ENCODE results near the gene PRKG1. TPM values are rescaled to one million over a fixed set of nuclear protein-coding genes. Genes with fewer than 3 reads are reported as not detected.
A peak's percentile ranks its signal among the peaks of the same experiment; 100 is the strongest.
"Not testable (repeated sequence)": the region's sequence is repeated elsewhere in the genome, so short reads cannot be mapped to it uniquely, and the experiment has no call there.

PRKG1 gene
- polyA plus RNA-seq, 2 donors: 0.84 to 0.87 TPM

DNA sequence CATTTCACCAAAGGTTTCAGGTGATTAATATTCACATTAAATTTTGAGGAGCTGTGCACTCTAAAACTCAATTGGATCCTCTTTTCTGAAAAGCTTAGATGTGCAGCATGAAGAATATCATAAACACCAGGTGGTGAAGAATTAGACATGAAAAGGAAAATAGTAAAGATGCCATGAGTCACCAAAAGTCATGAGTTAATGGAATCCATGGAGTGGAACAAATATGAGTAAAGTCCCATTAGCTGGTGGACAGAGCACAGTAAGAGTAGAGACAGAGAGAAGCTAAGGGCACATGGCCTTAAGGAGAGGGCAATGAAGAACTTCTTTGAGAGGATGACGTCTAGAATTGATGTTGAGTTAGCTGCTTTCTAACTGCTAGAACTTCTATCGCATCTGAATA is 353.5 kb downstream of the PRKG1 start:
- no peak overlapping the region for H3K4me3 ChIP-seq (ENCODE audit: low read depth in 1 of 2, low read length in 2 of 2)
- no peaks in the 10 kb centered on the region for H3K4me1 ChIP-seq (ENCODE audit: control insufficient read depth in 2 of 2, insufficient read depth in 2 of 2, low read length in 1 of 2)
- no peaks in the 10 kb centered on the region for H3K9me3 ChIP-seq (ENCODE audit: control insufficient read depth in 2 of 2, insufficient read depth in 1 of 2, low read depth in 1 of 2, low read length in 1 of 2)
- no peaks in the 10 kb centered on the region for H3K27me3 ChIP-seq (ENCODE audit: control insufficient read depth in 1 of 2, insufficient read depth in 2 of 2, low read length in 2 of 2)
- no peaks in the 10 kb centered on the region for H3K36me3 ChIP-seq (ENCODE audit: control insufficient read depth in 2 of 2, insufficient read depth in 2 of 2, low read length in 1 of 2)
- 90 to 94% methylated on average over 2 of the region's 2 CpGs for WGBS, 2 donors
- H3K27ac ChIP-seq (ENCODE audit: low read depth in 2 of 2, low read length in 1 of 2): no peak overlapping the region

- H3K9me3 ChIP-seq (ENCODE audit: control insufficient read depth in 2 of 2, insufficient read depth in 1 of 2, low read depth in 1 of 2, low read length in 1 of 2): no peaks in the 10 kb centered on the region
- no peak overlapping the region for H3K4me3 ChIP-seq (ENCODE audit: low read depth in 1 of 2, low read length in 2 of 2)
- H3K27me3 ChIP-seq (ENCODE audit: control insufficient read depth in 1 of 2, insufficient read depth in 2 of 2, low read length in 2 of 2): no peaks in the 10 kb centered on the region
- no peaks in the 10 kb centered on the region for H3K36me3 ChIP-seq (ENCODE audit: control insufficient read depth in 2 of 2, insufficient read depth in 2 of 2, low read length in 1 of 2)
- WGBS, 2 donors: 25 to 31% methylated on average over 1 of the region's 1 CpG
- no peaks in the 10 kb centered on the region for H3K4me1 ChIP-seq (ENCODE audit: control insufficient read depth in 2 of 2, insufficient read depth in 2 of 2, low read length in 1 of 2)
- H3K27ac ChIP-seq (ENCODE audit: low read depth in 2 of 2, low read length in 1 of 2): no peak overlapping the region
These were observed 356.2 kb downstream of the PRKG1 start for GRCh38 chr10:51430506-51430905.

DNA sequence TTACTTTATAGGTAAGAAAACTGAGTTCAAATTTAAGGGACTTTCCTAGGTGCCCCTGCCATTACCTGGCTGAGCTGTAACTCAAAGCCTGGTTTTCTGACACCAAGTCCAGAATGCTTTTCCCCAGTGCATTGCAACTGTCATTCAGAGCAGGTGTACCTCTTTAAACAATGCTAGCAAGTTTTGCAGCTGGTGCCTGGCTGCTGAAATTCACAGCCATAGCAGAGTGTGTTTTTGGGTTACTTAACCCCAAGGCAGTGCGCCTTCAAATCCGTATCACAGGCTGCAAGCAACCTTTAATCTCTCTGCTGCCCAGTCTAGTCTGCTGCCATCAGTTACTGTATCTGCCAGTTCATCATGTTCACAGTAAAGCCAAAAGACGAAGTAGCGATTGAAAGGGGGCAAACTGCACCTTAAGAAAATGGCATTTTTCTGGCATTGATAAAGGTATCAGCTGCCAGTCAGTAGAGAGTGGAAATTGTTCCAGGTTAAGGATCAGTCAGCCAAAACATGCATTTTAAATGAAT is 359.7 kb downstream of the PRKG1 start:
- no peak overlapping the region for H3K4me3 ChIP-seq (ENCODE audit: low read depth in 1 of 2, low read length in 2 of 2)
- no peaks in the 10 kb centered on the region for H3K9me3 ChIP-seq (ENCODE audit: control insufficient read depth in 2 of 2, insufficient read depth in 1 of 2, low read depth in 1 of 2, low read length in 1 of 2)
- H3K36me3 ChIP-seq (ENCODE audit: control insufficient read depth in 2 of 2, insufficient read depth in 2 of 2, low read length in 1 of 2): no peaks in the 10 kb centered on the region
- H3K27ac ChIP-seq (ENCODE audit: low read depth in 2 of 2, low read length in 1 of 2): no peak overlapping the region
- H3K27me3 ChIP-seq (ENCODE audit: control insufficient read depth in 1 of 2, insufficient read depth in 2 of 2, low read length in 2 of 2): no peaks in the 10 kb centered on the region
- no peaks in the 10 kb centered on the region for H3K4me1 ChIP-seq (ENCODE audit: control insufficient read depth in 2 of 2, insufficient read depth in 2 of 2, low read length in 1 of 2)
- 45 to 51% methylated on average over 4 of the region's 4 CpGs for WGBS, 2 donors

DNA sequence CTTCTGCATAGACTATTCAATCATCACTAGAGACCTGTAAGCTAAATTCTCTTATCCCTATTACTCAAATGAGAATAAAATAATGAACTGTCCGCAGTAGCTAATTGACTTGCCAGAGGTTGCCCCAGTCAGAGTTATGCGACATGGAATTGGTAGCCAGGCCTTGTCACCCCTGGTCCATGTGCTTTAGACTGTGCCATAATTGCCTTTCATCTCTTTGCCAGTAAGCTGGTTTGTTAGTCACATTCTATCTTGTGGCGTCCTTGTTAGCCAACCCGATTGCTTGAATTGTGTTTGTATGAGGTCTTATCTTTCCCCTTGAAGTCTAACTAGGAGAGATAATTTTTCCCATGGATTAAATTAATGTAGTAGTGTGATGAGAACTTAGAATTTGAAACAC is 362.5 kb downstream of the PRKG1 start:
- Histone ChIP-seq H3K9me3 (ENCODE audit: control insufficient read depth in 2 of 2, insufficient read depth in 1 of 2, low read depth in 1 of 2, low read length in 1 of 2) (no peaks in the 10 kb centered on the region), H3K36me3 (ENCODE audit: control insufficient read depth in 2 of 2, insufficient read depth in 2 of 2, low read length in 1 of 2) (no peaks in the 10 kb centered on the region), H3K27me3 (ENCODE audit: control insufficient read depth in 1 of 2, insufficient read depth in 2 of 2, low read length in 2 of 2) (no peaks in the 10 kb centered on the region), H3K27ac (ENCODE audit: low read depth in 2 of 2, low read length in 1 of 2) (no peak overlapping the region), H3K4me1 (ENCODE audit: control insufficient read depth in 2 of 2, insufficient read depth in 2 of 2, low read length in 1 of 2) (no peaks in the 10 kb centered on the region), H3K4me3 (ENCODE audit: low read depth in 1 of 2, low read length in 2 of 2) (no peak overlapping the region)
- WGBS, 2 donors: 86 to 95% methylated on average over 4 of the region's 4 CpGs

- WGBS, 2 donors: 74 to 82% methylated on average over 1 of the region's 1 CpG
- no peak overlapping the region for H3K27ac ChIP-seq (ENCODE audit: low read depth in 2 of 2, low read length in 1 of 2)
These were observed 365.4 kb downstream of the PRKG1 start for GRCh38 chr10:51439645-51440044.

DNA sequence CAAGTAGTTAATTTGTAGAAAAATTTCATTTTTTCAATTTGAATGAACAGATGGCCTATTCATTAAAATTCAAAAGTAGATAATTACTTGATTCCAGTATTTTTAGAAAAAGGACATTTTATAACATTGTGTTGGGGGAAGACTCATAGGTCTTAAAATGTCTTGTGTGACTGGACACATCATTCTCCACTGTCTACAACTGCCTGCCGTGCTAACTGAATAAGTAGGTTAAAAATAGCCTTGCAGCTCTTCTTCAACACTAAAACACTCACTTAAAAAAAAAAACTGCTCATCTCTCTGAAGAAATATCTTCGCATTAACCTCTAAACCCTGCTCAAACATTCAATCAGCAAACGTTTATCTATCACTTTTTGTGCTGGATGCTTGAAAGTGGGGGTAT is 371.3 kb downstream of the PRKG1 start:
- H3K36me3 ChIP-seq (ENCODE audit: control insufficient read depth in 2 of 2, insufficient read depth in 2 of 2, low read length in 1 of 2): no peaks in the 10 kb centered on the region
- H3K4me1 ChIP-seq (ENCODE audit: control insufficient read depth in 2 of 2, insufficient read depth in 2 of 2, low read length in 1 of 2): no peaks in the 10 kb centered on the region
- whole genome bisulfite sequencing, 2 donors: 68 to 69% methylated on average over 3 of the region's 3 CpGs
- H3K4me3 ChIP-seq (ENCODE audit: low read depth in 1 of 2, low read length in 2 of 2): no peak overlapping the region
- no peak overlapping the region for H3K27ac ChIP-seq (ENCODE audit: low read depth in 2 of 2, low read length in 1 of 2)
- no peaks in the 10 kb centered on the region for H3K27me3 ChIP-seq (ENCODE audit: control insufficient read depth in 1 of 2, insufficient read depth in 2 of 2, low read length in 2 of 2)
- no peaks in the 10 kb centered on the region for H3K9me3 ChIP-seq (ENCODE audit: control insufficient read depth in 2 of 2, insufficient read depth in 1 of 2, low read depth in 1 of 2, low read length in 1 of 2)

More at GRCh38 chr10:51439645-51440044, 365.4 kb downstream of the PRKG1 start:
- Histone ChIP-seq H3K27me3 (ENCODE audit: control insufficient read depth in 1 of 2, insufficient read depth in 2 of 2, low read length in 2 of 2) (no peaks in the 10 kb centered on the region), H3K9me3 (ENCODE audit: control insufficient read depth in 2 of 2, insufficient read depth in 1 of 2, low read depth in 1 of 2, low read length in 1 of 2) (no peaks in the 10 kb centered on the region), H3K36me3 (ENCODE audit: control insufficient read depth in 2 of 2, insufficient read depth in 2 of 2, low read length in 1 of 2) (no peaks in the 10 kb centered on the region), H3K4me1 (ENCODE audit: control insufficient read depth in 2 of 2, insufficient read depth in 2 of 2, low read length in 1 of 2) (no peaks in the 10 kb centered on the region), H3K4me3 (ENCODE audit: low read depth in 1 of 2, low read length in 2 of 2) (no peak overlapping the region)

DNA sequence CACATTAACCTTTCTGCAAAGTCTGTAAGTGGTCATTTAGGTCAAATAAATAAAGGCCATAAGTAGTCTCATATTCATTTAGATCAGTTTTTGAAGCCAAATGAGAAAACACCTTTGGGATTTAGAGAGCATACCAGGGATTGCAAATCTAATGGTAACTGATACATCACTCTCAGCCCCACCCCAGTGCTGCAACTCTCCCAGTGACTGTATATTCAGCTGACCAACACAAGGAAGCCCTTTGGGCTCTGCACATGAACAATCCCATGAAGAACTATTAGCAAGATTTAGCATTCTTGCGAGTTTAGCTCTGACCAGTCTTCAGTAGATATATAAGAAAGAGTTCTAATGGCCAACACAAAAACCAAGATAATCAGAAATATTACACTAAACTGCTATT is 372.8 kb downstream of the PRKG1 start:
- 90 to 95% methylated on average over 1 of the region's 1 CpG for WGBS, 2 donors
- no peaks in the 10 kb centered on the region for H3K27me3 ChIP-seq (ENCODE audit: control insufficient read depth in 1 of 2, insufficient read depth in 2 of 2, low read length in 2 of 2)
- H3K4me1 ChIP-seq (ENCODE audit: control insufficient read depth in 2 of 2, insufficient read depth in 2 of 2, low read length in 1 of 2): no peaks in the 10 kb centered on the region
- no peak overlapping the region for H3K27ac ChIP-seq (ENCODE audit: low read depth in 2 of 2, low read length in 1 of 2)
- no peaks in the 10 kb centered on the region for H3K9me3 ChIP-seq (ENCODE audit: control insufficient read depth in 2 of 2, insufficient read depth in 1 of 2, low read depth in 1 of 2, low read length in 1 of 2)
- no peaks in the 10 kb centered on the region for H3K36me3 ChIP-seq (ENCODE audit: control insufficient read depth in 2 of 2, insufficient read depth in 2 of 2, low read length in 1 of 2)
- H3K4me3 ChIP-seq (ENCODE audit: low read depth in 1 of 2, low read length in 2 of 2): no peak overlapping the region

GRCh38 chr10:51455762-51456161 is 381.5 kb downstream of the PRKG1 start:
- H3K4me1 ChIP-seq (ENCODE audit: control insufficient read depth in 2 of 2, insufficient read depth in 2 of 2, low read length in 1 of 2); H3K27me3 ChIP-seq (ENCODE audit: control insufficient read depth in 1 of 2, insufficient read depth in 2 of 2, low read length in 2 of 2); H3K27ac ChIP-seq (ENCODE audit: low read depth in 2 of 2, low read length in 1 of 2); H3K4me3 ChIP-seq (ENCODE audit: low read depth in 1 of 2, low read length in 2 of 2); H3K36me3 ChIP-seq (ENCODE audit: control insufficient read depth in 2 of 2, insufficient read depth in 2 of 2, low read length in 1 of 2); H3K9me3 ChIP-seq (ENCODE audit: control insufficient read depth in 2 of 2, insufficient read depth in 1 of 2, low read depth in 1 of 2, low read length in 1 of 2): not testable (repeated sequence)
- 80 to 82% methylated on average over 3 of the region's 3 CpGs for WGBS, 2 donors

DNA sequence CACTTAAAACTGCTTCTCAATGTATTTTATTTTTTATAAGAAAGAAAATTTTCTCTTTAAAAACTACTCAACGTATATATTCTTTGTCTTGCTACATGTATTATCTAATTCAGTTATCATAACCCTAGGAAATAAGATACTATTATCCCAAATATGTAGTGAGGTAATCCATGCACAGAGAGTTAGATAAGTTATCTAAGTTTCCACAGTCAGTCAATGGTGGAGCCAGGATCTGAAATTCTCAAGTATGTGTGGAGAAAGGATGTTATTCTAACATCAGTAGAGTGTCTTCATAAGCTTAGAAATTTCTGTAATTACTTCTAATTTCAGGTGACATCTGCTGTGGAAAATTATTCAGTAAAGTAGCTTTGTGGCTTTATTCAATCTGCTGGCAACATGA is 385.2 kb downstream of the PRKG1 start:
- H3K4me3 ChIP-seq (ENCODE audit: low read depth in 1 of 2, low read length in 2 of 2): no peak overlapping the region
- H3K9me3 ChIP-seq (ENCODE audit: control insufficient read depth in 2 of 2, insufficient read depth in 1 of 2, low read depth in 1 of 2, low read length in 1 of 2): no peaks in the 10 kb centered on the region
- H3K36me3 ChIP-seq (ENCODE audit: control insufficient read depth in 2 of 2, insufficient read depth in 2 of 2, low read length in 1 of 2): no peaks in the 10 kb centered on the region
- H3K27ac ChIP-seq (ENCODE audit: low read depth in 2 of 2, low read length in 1 of 2): no peak overlapping the region
- 78 to 86% methylated on average over 1 of the region's 1 CpG for WGBS, 2 donors
- no peaks in the 10 kb centered on the region for H3K4me1 ChIP-seq (ENCODE audit: control insufficient read depth in 2 of 2, insufficient read depth in 2 of 2, low read length in 1 of 2)
- no peaks in the 10 kb centered on the region for H3K27me3 ChIP-seq (ENCODE audit: control insufficient read depth in 1 of 2, insufficient read depth in 2 of 2, low read length in 2 of 2)

- H3K9me3 ChIP-seq (ENCODE audit: control insufficient read depth in 2 of 2, insufficient read depth in 1 of 2, low read depth in 1 of 2, low read length in 1 of 2): no peaks in the 10 kb centered on the region
- H3K36me3 ChIP-seq (ENCODE audit: control insufficient read depth in 2 of 2, insufficient read depth in 2 of 2, low read length in 1 of 2): no peaks in the 10 kb centered on the region
- 16 to 27% methylated on average over 3 of the region's 3 CpGs for WGBS, 2 donors
- peak overlapping the region in 1 of 2 donors; percentile 28 for H3K27ac ChIP-seq (ENCODE audit: low read depth in 2 of 2, low read length in 1 of 2)
- H3K4me1 ChIP-seq (ENCODE audit: control insufficient read depth in 2 of 2, insufficient read depth in 2 of 2, low read length in 1 of 2): no peaks in the 10 kb centered on the region
- H3K27me3 ChIP-seq (ENCODE audit: control insufficient read depth in 1 of 2, insufficient read depth in 2 of 2, low read length in 2 of 2): no peaks in the 10 kb centered on the region
- H3K4me3 ChIP-seq (ENCODE audit: low read depth in 1 of 2, low read length in 2 of 2): no peak overlapping the region
These were observed 387.9 kb downstream of the PRKG1 start for GRCh38 chr10:51462076-51462779.

Data from esophagus (tissue), 2 donors.